Fibroblast of villous mesenchyme (primary cell): Measurements from ENCODE around the gene NOTCH4. TPM values are rescaled to one million over a fixed set of nuclear protein-coding genes. Genes with fewer than 3 reads are reported as not detected.

Experiments used
- DNase-seq: peaks from one replicate; pipeline ENCODE4 v3.0.0-alpha.2; 2010; ENCODE audit warnings: low read depth
- H3K4me3 ChIP-seq: 2 replicates; pipeline ENCODE4 v1.5.1; 2011; ENCODE audit warnings: low read depth, mild to moderate bottlenecking, low read length
- total RNA-seq: library from RNA; depleted of rRNA; stranded (reverse); fragments of >200 nt; gene quantifications from 2 replicates; pipeline ENCODE4 v1.2.3, GENCODE V29; 2012
- TF ChIP-seq, protein P1 (sequence below): IDR thresholded peaks from 2 replicates; pipeline ENCODE4 v1.5.1; 2012; ENCODE audit warnings: low read depth, mild to moderate bottlenecking, low read length; ENCODE audit not compliant: insufficient read depth

The NOTCH4 gene
- total RNA-seq, 1 donor = 1.3 TPM

DNA sequence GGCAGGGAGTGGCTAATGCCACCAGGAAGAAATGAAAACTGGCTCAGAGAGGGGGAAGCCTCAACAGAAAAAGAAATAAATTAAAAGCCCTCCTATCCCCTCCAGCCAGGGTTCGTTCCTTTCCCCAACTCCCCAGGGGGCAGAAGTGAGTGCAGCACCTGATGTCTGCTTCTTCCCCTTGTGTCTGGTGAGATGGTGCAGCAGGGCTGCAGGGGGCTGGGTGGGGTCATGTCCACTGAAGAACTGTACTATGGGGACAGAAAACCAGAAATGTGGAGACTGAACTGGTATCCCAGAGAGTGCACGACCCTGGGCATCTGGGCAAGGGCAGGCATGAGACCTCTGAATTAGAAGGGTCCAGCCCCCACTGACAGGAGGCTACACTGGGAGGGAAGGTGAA is 55.5 kb downstream of the NOTCH4 start:
- TF ChIP-seq, protein P1, sequence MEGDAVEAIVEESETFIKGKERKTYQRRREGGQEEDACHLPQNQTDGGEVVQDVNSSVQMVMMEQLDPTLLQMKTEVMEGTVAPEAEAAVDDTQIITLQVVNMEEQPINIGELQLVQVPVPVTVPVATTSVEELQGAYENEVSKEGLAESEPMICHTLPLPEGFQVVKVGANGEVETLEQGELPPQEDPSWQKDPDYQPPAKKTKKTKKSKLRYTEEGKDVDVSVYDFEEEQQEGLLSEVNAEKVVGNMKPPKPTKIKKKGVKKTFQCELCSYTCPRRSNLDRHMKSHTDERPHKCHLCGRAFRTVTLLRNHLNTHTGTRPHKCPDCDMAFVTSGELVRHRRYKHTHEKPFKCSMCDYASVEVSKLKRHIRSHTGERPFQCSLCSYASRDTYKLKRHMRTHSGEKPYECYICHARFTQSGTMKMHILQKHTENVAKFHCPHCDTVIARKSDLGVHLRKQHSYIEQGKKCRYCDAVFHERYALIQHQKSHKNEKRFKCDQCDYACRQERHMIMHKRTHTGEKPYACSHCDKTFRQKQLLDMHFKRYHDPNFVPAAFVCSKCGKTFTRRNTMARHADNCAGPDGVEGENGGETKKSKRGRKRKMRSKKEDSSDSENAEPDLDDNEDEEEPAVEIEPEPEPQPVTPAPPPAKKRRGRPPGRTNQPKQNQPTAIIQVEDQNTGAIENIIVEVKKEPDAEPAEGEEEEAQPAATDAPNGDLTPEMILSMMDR = no peak
- no peak for DNase-seq
- H3K4me3 ChIP-seq = no peak overlapping the region

DNA sequence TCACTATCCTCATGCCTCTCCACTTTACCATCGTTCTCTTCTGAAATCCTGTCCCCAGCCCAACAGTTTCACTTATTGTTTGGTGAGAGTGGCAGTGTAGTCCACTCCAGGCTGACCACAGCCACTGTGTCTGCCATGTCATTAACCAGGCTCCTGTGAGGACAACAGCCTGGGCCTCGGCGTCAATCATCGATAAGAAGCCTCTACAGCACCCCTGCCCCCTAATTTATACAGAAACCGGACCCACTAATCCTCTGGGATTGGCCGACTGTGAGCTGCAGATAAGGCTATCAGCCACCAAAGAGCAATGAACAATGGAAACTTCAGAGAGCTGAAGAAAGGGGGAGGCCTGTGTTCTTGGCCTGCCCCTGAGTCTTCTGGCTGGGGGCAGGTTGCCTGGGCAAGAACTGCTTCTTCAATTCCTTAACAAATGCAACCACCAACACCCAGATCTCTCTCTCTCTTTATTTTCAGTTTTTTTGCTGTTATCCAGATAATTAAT is 56.1 kb downstream of the NOTCH4 start:
- no peak for DNase-seq
- TF ChIP-seq, protein P1 = no peak
- no peak overlapping the region for H3K4me3 ChIP-seq

DNA sequence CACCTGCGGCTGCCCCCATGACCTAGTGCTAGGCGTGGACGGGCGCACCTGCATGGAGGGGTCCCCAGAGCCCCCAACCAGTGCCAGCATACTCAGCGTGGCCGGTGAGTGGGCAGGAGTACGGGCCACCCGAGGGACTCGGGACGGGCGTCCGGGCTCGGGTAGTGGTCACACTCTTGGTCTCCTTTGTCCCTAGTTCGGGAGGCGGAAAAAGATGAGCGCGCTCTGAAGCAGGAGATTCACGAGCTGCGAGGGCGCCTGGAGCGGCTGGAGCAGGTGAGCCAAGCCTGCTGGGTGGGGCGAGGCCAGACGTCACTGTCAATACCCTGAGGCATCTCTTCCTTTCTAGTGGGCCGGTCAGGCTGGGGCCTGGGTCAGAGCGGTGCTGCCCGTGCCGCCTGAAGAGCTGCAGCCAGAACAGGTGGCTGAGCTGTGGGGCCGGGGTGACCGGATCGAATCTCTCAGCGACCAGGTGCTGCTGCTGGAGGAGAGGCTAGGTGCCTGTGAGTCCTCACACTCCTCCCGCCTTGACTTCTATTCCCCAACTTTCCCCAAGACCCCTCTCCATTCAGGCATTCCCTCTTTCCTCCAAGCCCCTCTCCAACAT is 56.6 kb downstream of the NOTCH4 start:
- no peak overlapping the region for H3K4me3 ChIP-seq
- TF ChIP-seq, protein P1 = no peak
- DNase-seq = no peak

DNA sequence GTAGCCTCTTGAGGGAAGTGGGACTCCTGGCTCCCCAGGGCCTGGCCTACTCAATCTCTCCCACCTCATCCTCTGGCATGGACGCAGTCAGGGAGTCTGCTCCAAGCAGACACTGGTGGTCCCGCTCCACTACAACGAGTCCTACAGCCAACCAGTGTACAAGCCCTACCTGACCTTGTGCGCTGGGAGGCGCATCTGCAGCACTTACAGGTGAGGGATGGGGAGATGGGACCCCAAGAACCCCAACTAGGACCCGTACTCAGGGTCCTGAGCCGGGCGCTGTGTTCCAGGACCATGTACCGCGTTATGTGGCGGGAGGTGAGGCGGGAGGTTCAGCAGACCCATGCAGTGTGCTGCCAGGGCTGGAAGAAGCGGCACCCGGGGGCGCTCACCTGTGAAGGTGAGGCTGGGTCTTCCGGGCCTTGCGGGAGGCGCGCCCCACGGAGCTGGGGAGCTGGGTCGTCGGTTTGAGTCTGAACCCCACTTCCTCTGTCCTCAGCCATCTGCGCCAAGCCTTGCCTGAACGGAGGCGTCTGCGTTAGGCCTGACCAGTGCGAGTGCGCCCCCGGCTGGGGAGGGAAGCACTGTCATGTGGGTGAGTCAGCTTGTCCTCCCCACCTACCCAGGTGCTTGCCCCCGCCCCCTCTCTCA is 57.3 kb downstream of the NOTCH4 start:
- TF ChIP-seq, protein P1 = no peak
- no peak for DNase-seq
- H3K4me3 ChIP-seq = no peak overlapping the region

DNA sequence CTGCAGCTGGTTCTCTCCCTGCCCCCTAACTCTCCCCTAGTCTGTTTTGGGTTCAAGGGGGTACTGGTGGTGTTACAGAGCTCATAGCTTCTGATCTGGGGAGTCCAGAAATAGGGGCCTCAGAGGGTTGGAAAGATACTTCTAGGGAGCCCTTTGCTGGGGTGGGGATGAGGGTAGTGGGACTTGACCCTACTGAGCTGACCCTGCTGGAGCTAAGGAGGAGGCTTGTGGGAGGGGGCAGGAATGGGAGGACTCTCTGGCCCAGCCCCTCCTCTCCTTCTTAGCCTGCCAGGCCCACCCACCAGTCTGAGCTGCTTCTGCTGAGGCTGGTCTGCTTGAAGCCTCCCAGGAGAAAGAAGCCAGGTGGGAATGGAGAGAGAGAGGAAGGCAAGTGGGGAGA is 59.6 kb downstream of the NOTCH4 start, which contains the start of gene EGFL8:
Gene EGFL8 (plus strand): TSS at position 301 of the 400 bp plus-strand sequence. CDS start 1,571 bp downstream, outside the sequence.
- H3K4me3 ChIP-seq = no peak within 1 kb of the TSS
- no peak for DNase-seq
- TF ChIP-seq, protein P1 = no peak

DNA sequence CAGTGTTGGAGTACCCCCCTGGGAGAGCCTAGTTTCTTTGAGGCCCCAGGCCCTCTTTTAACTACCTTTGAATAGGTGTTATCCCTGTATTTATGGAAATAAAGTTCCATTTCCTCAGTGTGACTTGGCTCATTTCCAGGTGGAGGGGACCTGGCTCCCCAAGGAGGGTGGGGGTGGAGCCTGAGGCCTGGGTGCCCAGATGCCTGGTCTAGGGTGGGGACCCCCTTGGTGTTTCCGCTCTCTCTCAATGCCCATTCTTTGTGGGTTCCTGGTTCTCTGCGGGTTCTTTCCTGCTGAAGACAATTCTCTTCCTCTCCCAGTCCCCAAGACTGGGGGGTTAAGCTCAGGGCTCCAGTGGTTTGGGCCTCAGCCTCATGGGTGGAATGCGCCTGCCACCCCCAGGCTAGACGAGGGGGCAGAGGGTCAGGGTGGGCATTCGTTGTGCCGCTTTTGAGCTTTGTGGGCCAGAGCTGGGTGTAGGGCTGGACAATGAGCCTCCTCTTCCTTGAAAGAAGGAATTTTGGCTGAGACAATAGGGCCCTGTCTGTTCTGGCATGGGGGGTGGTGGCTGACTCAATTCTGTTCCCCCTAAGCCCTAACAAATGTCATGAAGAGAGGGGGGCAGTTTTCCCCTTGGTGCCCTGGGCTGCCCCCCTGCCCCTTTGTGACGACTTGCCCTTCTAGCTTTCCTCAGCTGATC is 60.2 kb downstream of the NOTCH4 start:
- no peak for DNase-seq
- TF ChIP-seq, protein P1 = no peak
- no peak overlapping the region for H3K4me3 ChIP-seq
